Liver (tissue), 9 donors: Measurements from ENCODE around the gene PTGIS. TPM values are rescaled to one million over a fixed set of nuclear protein-coding genes. Genes with fewer than 3 reads are reported as not detected.

Experiments used
- DNase-seq: peaks from one replicate; pipeline ENCODE4 v3.0.0-alpha.2; 2017; ENCODE audit warnings: low spot score
- H3K27ac ChIP-seq, 2 donors: one replicate each; pipeline ENCODE4 v1.7.0; 2013; ENCODE audit warnings: inconsistent platforms in 2 of 2, low read length in 2 of 2, control low read depth in 1 of 2, low read depth in 1 of 2, mild to moderate bottlenecking in 1 of 2
- H3K27me3 ChIP-seq, 4 donors: one replicate each; pipeline versions ENCODE4 v1.6.1 to v1.7.0; 2013; ENCODE audit warnings: low read length in 3 of 4, inconsistent platforms in 1 of 4, mild to moderate bottlenecking in 1 of 4, moderate library complexity in 1 of 4; ENCODE audit not compliant: control insufficient read depth in 4 of 4, insufficient read depth in 4 of 4
- H3K36me3 ChIP-seq, 4 donors: one replicate each; pipeline versions ENCODE4 v1.6.1 to v1.7.0; 2013; ENCODE audit warnings: low read length in 3 of 4, mild to moderate bottlenecking in 3 of 4, low read depth in 1 of 4, moderate library complexity in 1 of 4; ENCODE audit not compliant: control insufficient read depth in 4 of 4, insufficient read depth in 3 of 4
- H3K4me1 ChIP-seq, 4 donors: one replicate each; pipeline versions ENCODE4 v1.6.1 to v1.7.0; 2013; ENCODE audit warnings: low read length in 3 of 4, mild to moderate bottlenecking in 3 of 4, moderate library complexity in 1 of 4; ENCODE audit not compliant: control insufficient read depth in 4 of 4, insufficient read depth in 4 of 4
- H3K4me3 ChIP-seq, 3 donors: one replicate each; pipeline versions ENCODE4 v1.6.1 to v1.7.0; 2013; ENCODE audit warnings: low read length in 3 of 3, control low read depth in 1 of 3, low read depth in 1 of 3, mild to moderate bottlenecking in 1 of 3
- H3K9ac ChIP-seq, 2 donors: one replicate each; pipeline ENCODE4 v1.7.0; 2013; ENCODE audit warnings: low read length in 2 of 2, mild to moderate bottlenecking in 2 of 2, moderate library complexity in 2 of 2, control low read depth in 1 of 2, low read depth in 1 of 2
- H3K9me3 ChIP-seq, 4 donors: one replicate each; pipeline versions ENCODE4 v1.6.1 to v1.7.0; 2013; ENCODE audit warnings: low read length in 3 of 4; ENCODE audit not compliant: control insufficient read depth in 4 of 4
- GABPA ChIP-seq, 2 donors: IDR thresholded peaks in 1 of 2; conservative IDR thresholded peaks in 1 of 2; 2 replicates each; pipeline ENCODE4 v1.6.1; 2016; ENCODE audit warnings: antibody characterized with exemption in 2 of 2, mild to moderate bottlenecking in 1 of 2, moderate library complexity in 1 of 2
- HNF4G ChIP-seq: IDR thresholded peaks from 2 replicates; pipeline ENCODE4 v1.6.1; 2016; ENCODE audit warnings: antibody characterized with exemption
- NR2F2 ChIP-seq: IDR thresholded peaks from 2 replicates; pipeline ENCODE4 v1.6.1; 2016; ENCODE audit warnings: antibody characterized with exemption
- RAD21 ChIP-seq, 2 donors: IDR thresholded peaks; 2 replicates each; pipeline ENCODE4 v1.6.1; 2016; ENCODE audit warnings: antibody characterized with exemption in 2 of 2, mild to moderate bottlenecking in 2 of 2
- RXRA ChIP-seq, 2 donors: IDR thresholded peaks; 2 replicates each; pipeline ENCODE4 v1.6.1; 2017 to 2018; ENCODE audit warnings: antibody characterized with exemption in 2 of 2, mild to moderate bottlenecking in 1 of 2
- SP1 ChIP-seq: IDR thresholded peaks from 2 replicates; pipeline ENCODE4 v1.6.1; 2018; ENCODE audit warnings: antibody characterized with exemption, mild to moderate bottlenecking
- TAF1 ChIP-seq: conservative IDR thresholded peaks from 2 replicates; pipeline ENCODE4 v1.6.1; 2016; ENCODE audit warnings: antibody characterized with exemption, mild to moderate bottlenecking
- WGBS: extraction: QIAGEN DNeasy Blood & Tissue Kit; methylation state at CpG from one replicate; pipeline ENCODE4 v1.1.7; 2013; 5-methylcytosine and 5-hydroxymethylcytosine counted together
- polyA plus RNA-seq, 2 donors: library from polyadenylated mRNA; stranded (reverse) in 1 of 2; unstranded in 1 of 2; fragments of 200-250 nt in 1 of 2; fragments of >200 nt in 1 of 2; fragmentation: Nextera tagmentation in 1 of 2; extraction: Ambion mirVana in 1 of 2; gene quantifications; one replicate each; pipeline versions ENCODE4 v1.2.1 to v1.2.3, GENCODE V29; 2013 to 2015
- total RNA-seq, 2 donors: library from RNA; depleted of rRNA; stranded (reverse); fragments of >200 nt; gene quantifications; one replicate each; pipeline ENCODE4 v1.2.3, GENCODE V29; 2014
- TF ChIP-seq, protein P1 (sequence below): IDR thresholded peaks from 2 replicates; pipeline ENCODE4 v1.6.1; 2016; ENCODE audit warnings: antibody characterized with exemption
- TF ChIP-seq, protein P2 (sequence below): fragments of 150-350 bp; IDR thresholded peaks from 2 replicates; pipeline ENCODE4 v1.5.1; 2017; ENCODE audit warnings: improper control_type of control experiment, low read depth, low read length; ENCODE audit not compliant: missing input control
- TF ChIP-seq, protein P3 (sequence below): IDR thresholded peaks from 2 replicates; pipeline ENCODE4 v1.6.1; 2016; ENCODE audit warnings: antibody characterized with exemption
- TF ChIP-seq, protein P4 (sequence below): IDR thresholded peaks from 2 replicates; pipeline ENCODE4 v1.6.1; 2016; ENCODE audit warnings: antibody characterized with exemption, mild to moderate bottlenecking
- donor health status: healthy.
- donor health status: healthy.
- donor health status: healthy.
- donor health status: healthy.
- donor health status: healthy.

Gene PTGIS
- total and polyA plus RNA-seq, 4 donors: 2.2 to 6.3 (median 3.8) TPM

DNA sequence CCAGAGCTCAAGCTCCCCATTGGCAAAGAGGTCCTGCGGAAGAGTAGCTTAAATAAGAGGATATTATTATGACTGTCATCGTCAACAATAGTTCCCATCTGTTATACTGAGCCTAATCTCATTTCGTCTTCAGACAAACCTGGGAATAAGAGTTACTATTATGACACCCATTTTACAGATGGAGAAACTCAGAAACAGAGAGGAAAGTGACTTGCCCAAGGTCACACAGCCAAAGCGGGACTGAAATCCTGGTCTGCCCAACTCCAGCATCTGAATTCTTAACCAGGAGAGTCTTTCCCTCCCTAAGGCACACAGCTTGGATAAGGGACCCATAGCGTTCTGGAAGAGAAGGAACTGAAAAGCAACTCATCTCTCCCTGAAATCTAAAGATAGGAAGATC, 23.4 kb downstream of the PTGIS start:
- Histone ChIP-seq H3K4me3 (no peak overlapping the region), H3K9me3 (peaks cover 0 to 2% (median 0%) of the 10 kb centered on the region in 4 donors), H3K36me3 (no peaks in the 10 kb centered on the region), H3K4me1 (peaks cover 0 to 2% (median 0%) of the 10 kb centered on the region in 4 donors), H3K27ac (no peak overlapping the region), H3K9ac (no peak overlapping the region), H3K27me3 (no peaks in the 10 kb centered on the region)
- TF ChIP-seq, protein P1, sequence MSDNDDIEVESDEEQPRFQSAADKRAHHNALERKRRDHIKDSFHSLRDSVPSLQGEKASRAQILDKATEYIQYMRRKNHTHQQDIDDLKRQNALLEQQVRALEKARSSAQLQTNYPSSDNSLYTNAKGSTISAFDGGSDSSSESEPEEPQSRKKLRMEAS: no peak
- TF ChIP-seq, protein P2, sequence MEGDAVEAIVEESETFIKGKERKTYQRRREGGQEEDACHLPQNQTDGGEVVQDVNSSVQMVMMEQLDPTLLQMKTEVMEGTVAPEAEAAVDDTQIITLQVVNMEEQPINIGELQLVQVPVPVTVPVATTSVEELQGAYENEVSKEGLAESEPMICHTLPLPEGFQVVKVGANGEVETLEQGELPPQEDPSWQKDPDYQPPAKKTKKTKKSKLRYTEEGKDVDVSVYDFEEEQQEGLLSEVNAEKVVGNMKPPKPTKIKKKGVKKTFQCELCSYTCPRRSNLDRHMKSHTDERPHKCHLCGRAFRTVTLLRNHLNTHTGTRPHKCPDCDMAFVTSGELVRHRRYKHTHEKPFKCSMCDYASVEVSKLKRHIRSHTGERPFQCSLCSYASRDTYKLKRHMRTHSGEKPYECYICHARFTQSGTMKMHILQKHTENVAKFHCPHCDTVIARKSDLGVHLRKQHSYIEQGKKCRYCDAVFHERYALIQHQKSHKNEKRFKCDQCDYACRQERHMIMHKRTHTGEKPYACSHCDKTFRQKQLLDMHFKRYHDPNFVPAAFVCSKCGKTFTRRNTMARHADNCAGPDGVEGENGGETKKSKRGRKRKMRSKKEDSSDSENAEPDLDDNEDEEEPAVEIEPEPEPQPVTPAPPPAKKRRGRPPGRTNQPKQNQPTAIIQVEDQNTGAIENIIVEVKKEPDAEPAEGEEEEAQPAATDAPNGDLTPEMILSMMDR: no peak
- TF ChIP-seq, protein P3, sequence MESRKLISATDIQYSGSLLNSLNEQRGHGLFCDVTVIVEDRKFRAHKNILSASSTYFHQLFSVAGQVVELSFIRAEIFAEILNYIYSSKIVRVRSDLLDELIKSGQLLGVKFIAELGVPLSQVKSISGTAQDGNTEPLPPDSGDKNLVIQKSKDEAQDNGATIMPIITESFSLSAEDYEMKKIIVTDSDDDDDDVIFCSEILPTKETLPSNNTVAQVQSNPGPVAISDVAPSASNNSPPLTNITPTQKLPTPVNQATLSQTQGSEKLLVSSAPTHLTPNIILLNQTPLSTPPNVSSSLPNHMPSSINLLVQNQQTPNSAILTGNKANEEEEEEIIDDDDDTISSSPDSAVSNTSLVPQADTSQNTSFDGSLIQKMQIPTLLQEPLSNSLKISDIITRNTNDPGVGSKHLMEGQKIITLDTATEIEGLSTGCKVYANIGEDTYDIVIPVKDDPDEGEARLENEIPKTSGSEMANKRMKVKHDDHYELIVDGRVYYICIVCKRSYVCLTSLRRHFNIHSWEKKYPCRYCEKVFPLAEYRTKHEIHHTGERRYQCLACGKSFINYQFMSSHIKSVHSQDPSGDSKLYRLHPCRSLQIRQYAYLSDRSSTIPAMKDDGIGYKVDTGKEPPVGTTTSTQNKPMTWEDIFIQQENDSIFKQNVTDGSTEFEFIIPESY: no peak
- WGBS: 93% methylated on average over 5 of the region's 5 CpGs
- DNase-seq: no peak

DNA sequence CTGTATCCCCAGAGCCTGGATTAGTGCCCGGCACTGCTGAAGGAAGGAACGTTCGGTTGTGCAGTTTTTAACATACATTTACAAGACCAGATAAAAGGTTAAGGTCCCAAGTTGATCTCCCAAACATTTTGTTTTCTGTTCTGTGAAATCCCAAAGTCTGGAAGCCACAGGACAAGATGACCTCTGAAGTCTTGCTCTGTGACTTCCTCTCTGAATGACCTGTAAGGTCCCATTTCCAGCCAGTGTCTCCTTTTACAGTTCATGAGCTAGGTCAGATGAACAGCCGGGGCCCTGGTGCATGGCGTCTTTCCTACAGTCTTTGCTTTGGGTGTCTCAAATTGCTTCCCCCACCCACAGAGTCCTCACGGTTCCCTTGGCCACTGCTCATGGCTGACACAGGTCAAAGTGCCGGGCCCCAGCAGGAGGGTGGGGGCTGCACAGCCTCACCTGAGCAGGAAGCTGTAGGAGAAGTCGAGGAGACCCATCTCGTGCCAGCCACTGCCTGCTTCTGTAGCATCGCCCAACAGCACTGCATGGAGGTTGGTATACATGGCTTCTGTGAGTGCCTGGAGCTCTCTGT, 24.0 kb downstream of the PTGIS start:
- H3K36me3 ChIP-seq: no peaks in the 10 kb centered on the region
- 69% methylated on average over 10 of the region's 10 CpGs for WGBS
- H3K9me3 ChIP-seq: peaks cover 0 to 2% (median 0%) of the 10 kb centered on the region in 4 donors
- H3K4me3 ChIP-seq: no peak overlapping the region
- peak overlapping the region in 1 of 2 donors; percentile 6 for H3K27ac ChIP-seq
- no peak for DNase-seq
- H3K9ac ChIP-seq: no peak overlapping the region
- TF ChIP-seq HNF4G (no peak), SP1 (no peak), GABPA (IDR thresholded peaks at IDR 0.05 in 1 of 2, conservative IDR thresholded peaks at IDR 0.05 in 1 of 2) (no peak), TAF1 (no peak), NR2F2 (peak; percentile 96), RXRA (IDR thresholded peaks at IDR 0.05) (peak; percentile 47 to 61), RAD21 (IDR thresholded peaks at IDR 0.05) (no peak)
- TF ChIP-seq, protein P3: no peak
- TF ChIP-seq, protein P1: no peak
- TF ChIP-seq, protein P4, sequence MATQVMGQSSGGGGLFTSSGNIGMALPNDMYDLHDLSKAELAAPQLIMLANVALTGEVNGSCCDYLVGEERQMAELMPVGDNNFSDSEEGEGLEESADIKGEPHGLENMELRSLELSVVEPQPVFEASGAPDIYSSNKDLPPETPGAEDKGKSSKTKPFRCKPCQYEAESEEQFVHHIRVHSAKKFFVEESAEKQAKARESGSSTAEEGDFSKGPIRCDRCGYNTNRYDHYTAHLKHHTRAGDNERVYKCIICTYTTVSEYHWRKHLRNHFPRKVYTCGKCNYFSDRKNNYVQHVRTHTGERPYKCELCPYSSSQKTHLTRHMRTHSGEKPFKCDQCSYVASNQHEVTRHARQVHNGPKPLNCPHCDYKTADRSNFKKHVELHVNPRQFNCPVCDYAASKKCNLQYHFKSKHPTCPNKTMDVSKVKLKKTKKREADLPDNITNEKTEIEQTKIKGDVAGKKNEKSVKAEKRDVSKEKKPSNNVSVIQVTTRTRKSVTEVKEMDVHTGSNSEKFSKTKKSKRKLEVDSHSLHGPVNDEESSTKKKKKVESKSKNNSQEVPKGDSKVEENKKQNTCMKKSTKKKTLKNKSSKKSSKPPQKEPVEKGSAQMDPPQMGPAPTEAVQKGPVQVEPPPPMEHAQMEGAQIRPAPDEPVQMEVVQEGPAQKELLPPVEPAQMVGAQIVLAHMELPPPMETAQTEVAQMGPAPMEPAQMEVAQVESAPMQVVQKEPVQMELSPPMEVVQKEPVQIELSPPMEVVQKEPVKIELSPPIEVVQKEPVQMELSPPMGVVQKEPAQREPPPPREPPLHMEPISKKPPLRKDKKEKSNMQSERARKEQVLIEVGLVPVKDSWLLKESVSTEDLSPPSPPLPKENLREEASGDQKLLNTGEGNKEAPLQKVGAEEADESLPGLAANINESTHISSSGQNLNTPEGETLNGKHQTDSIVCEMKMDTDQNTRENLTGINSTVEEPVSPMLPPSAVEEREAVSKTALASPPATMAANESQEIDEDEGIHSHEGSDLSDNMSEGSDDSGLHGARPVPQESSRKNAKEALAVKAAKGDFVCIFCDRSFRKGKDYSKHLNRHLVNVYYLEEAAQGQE: no peak
- no peaks in the 10 kb centered on the region for H3K27me3 ChIP-seq
- H3K4me1 ChIP-seq: peaks cover 0 to 2% (median 0%) of the 10 kb centered on the region in 4 donors
